ENCODE measurements around the gene ALDH6A1.

The ALDH6A1 gene

GRCh38 chr14:74034572-74034971, 49.7 kb downstream of the ALDH6A1 start:
- no peak for TF ChIP-seq CTCF (IDR thresholded peaks at IDR 0.05; ENCODE audit: low read depth, low read length, missing control alignments)
- DNase-seq (ENCODE audit: low read depth) = no peak
- no peak overlapping the region for H3K4me3 ChIP-seq (ENCODE audit: low read depth, low read length)

- TF ChIP-seq CTCF (IDR thresholded peaks at IDR 0.05; ENCODE audit: low read depth, low read length, missing control alignments) = no peak
- no peak overlapping the region for H3K4me3 ChIP-seq (ENCODE audit: low read depth, low read length)
- no peak for DNase-seq (ENCODE audit: low read depth)
Observed at GRCh38 chr14:74029136-74029535, 55.1 kb downstream of the ALDH6A1 start.

GRCh38 chr14:74022346-74022745, 61.9 kb downstream of the ALDH6A1 start:
- no peak for DNase-seq (ENCODE audit: low read depth)
- no peak for TF ChIP-seq CTCF (IDR thresholded peaks at IDR 0.05; ENCODE audit: low read depth, low read length, missing control alignments)
- no peak overlapping the region for H3K4me3 ChIP-seq (ENCODE audit: low read depth, low read length)

- no peak for DNase-seq (ENCODE audit: low read depth)
- TF ChIP-seq CTCF (IDR thresholded peaks at IDR 0.05; ENCODE audit: low read depth, low read length, missing control alignments) = no peak
- peak overlapping the region; percentile 94 for H3K4me3 ChIP-seq (ENCODE audit: low read depth, low read length)
Observed at GRCh38 chr14:74019408-74020137, 64.7 kb downstream of the ALDH6A1 start.

- peak within 1 kb of the TSS; percentile 94 for H3K4me3 ChIP-seq (ENCODE audit: low read depth, low read length)
- DNase-seq (ENCODE audit: low read depth) = peak; percentile 16
- TF ChIP-seq CTCF (IDR thresholded peaks at IDR 0.05; ENCODE audit: low read depth, low read length, missing control alignments) = no peak
Observed at GRCh38 chr14:74018586-74019407, 65.5 kb downstream of the ALDH6A1 start, which contains the start of the genes BBOF1 and ENTPD5. TSS of gene BBOF1 (plus strand) at chr14:74019349. CDS start at chr14:74019479, 130 bp downstream. TSS of gene ENTPD5 (minus strand) at chr14:74019288. CDS start at chr14:73988102, 31,186 bp downstream.

- DNase-seq (ENCODE audit: low read depth) = no peak
- no peak for TF ChIP-seq CTCF (IDR thresholded peaks at IDR 0.05; ENCODE audit: low read depth, low read length, missing control alignments)
- H3K4me3 ChIP-seq (ENCODE audit: low read depth, low read length) = peak overlapping the region; percentile 94
Observed at GRCh38 chr14:74018174-74018585, 66.1 kb downstream of the ALDH6A1 start.

All from GM12864 (cell line).